ENCODE data around the gene MED20.

- TF ChIP-seq POLR2AphosphoS5 (IDR thresholded peaks at IDR 0.05) (no peak), CTCF (IDR thresholded peaks at IDR 0.05) (no peak)
These were observed 18.4 kb upstream of the MED20 start for GRCh38 chr6:41939176-41939847.

All from stomach (tissue), 4 donors.